Measurements from ENCODE around the gene CLEC18C.
"Not testable (repeated sequence)": the region's sequence is repeated elsewhere in the genome, so short reads cannot be mapped to it uniquely, and the experiment has no call there.

The CLEC18C gene

GRCh38 chr16:70173212-70173837 lies at the start of gene CLEC18C:
Gene CLEC18C (plus strand): TSS chr16:70173787. CDS start chr16:70174279, 492 bp downstream.
- not testable (repeated sequence) for DNase-seq (ENCODE audit: low read depth)

GRCh38 chr16:70123822-70124221 lies 49.8 kb upstream of the CLEC18C start:
- not testable (repeated sequence) for DNase-seq (ENCODE audit: low read depth)

- DNase-seq (ENCODE audit: low read depth), result not testable (repeated sequence)
Observed at GRCh38 chr16:70126226-70126625, 47.4 kb upstream of the CLEC18C start.

GRCh38 chr16:70127706-70128105 lies 45.9 kb upstream of the CLEC18C start:
- DNase-seq (ENCODE audit: low read depth), result not testable (repeated sequence)

GRCh38 chr16:70128844-70129243 lies 44.7 kb upstream of the CLEC18C start:
- DNase-seq (ENCODE audit: low read depth), result not testable (repeated sequence)

GRCh38 chr16:70135796-70136195 lies 37.8 kb upstream of the CLEC18C start:
- not testable (repeated sequence) for DNase-seq (ENCODE audit: low read depth)

GRCh38 chr16:70136595-70136994 lies 37.0 kb upstream of the CLEC18C start:
- DNase-seq (ENCODE audit: low read depth), result not testable (repeated sequence)

- DNase-seq (ENCODE audit: low read depth), result not testable (repeated sequence)
Observed at GRCh38 chr16:70142739-70143138, 30.8 kb upstream of the CLEC18C start.

- not testable (repeated sequence) for DNase-seq (ENCODE audit: low read depth)
Observed at GRCh38 chr16:70143231-70143895, 30.2 kb upstream of the CLEC18C start.

GRCh38 chr16:70147853-70148252 lies 25.7 kb upstream of the CLEC18C start:
- DNase-seq (ENCODE audit: low read depth), result not testable (repeated sequence)

- not testable (repeated sequence) for DNase-seq (ENCODE audit: low read depth)
Observed at GRCh38 chr16:70148453-70148852, 25.1 kb upstream of the CLEC18C start.

GRCh38 chr16:70149296-70149695 lies 24.3 kb upstream of the CLEC18C start:
- not testable (repeated sequence) for DNase-seq (ENCODE audit: low read depth)

- no peak for DNase-seq (ENCODE audit: low read depth)
Observed at GRCh38 chr16:70151391-70151790, 22.2 kb upstream of the CLEC18C start.

GRCh38 chr16:70151941-70152509 lies 21.6 kb upstream of the CLEC18C start:
- no peak for DNase-seq (ENCODE audit: low read depth)

GRCh38 chr16:70152578-70153302 lies 20.8 kb upstream of the CLEC18C start:
- DNase-seq (ENCODE audit: low read depth), result no peak

- not testable (repeated sequence) for DNase-seq (ENCODE audit: low read depth)
Observed at GRCh38 chr16:70154736-70155135, 18.9 kb upstream of the CLEC18C start.

- DNase-seq (ENCODE audit: low read depth), result no peak
Observed at GRCh38 chr16:70156207-70156978, 17.2 kb upstream of the CLEC18C start.

- no peak for DNase-seq (ENCODE audit: low read depth)
Observed at GRCh38 chr16:70157105-70157476, 16.5 kb upstream of the CLEC18C start.

GRCh38 chr16:70157477-70158260 lies 15.9 kb upstream of the CLEC18C start:
- no peak for DNase-seq (ENCODE audit: low read depth)

GRCh38 chr16:70158261-70158939 lies 15.2 kb upstream of the CLEC18C start:
- DNase-seq (ENCODE audit: low read depth), result no peak
